ENCODE results near the gene PRIMPOL.
A peak's percentile ranks its signal among the peaks of the same experiment; 100 is the strongest.
"Not testable (repeated sequence)": the region's sequence is repeated elsewhere in the genome, so short reads cannot be mapped to it uniquely, and the experiment has no call there.

Gene PRIMPOL
- total RNA-seq: 23.2 to 28.0 reads per million in 2 donors

GRCh38 chr4:184649026-184649970 is at the start of gene PRIMPOL, which contains the start of gene CASP3:
Gene PRIMPOL, plus strand, starts transcription at chr4:184649738. Its CDS starts 7,403 bp downstream, at chr4:184657141.
Gene CASP3, minus strand, starts transcription at chr4:184649447. Its CDS starts 10,994 bp downstream, at chr4:184638453.
- DNase-seq: peak; percentile 96

GRCh38 chr4:184600982-184601381 is 48.6 kb upstream of the PRIMPOL start:
- DNase-seq: not testable (repeated sequence)

GRCh38 chr4:184602857-184603256 is 46.7 kb upstream of the PRIMPOL start:
- DNase-seq: not testable (repeated sequence)

GRCh38 chr4:184607429-184607828 is 42.1 kb upstream of the PRIMPOL start:
- not testable (repeated sequence) for DNase-seq

GRCh38 chr4:184612074-184612473 is 37.5 kb upstream of the PRIMPOL start:
- no peak for DNase-seq

GRCh38 chr4:184613405-184613804 is 36.1 kb upstream of the PRIMPOL start:
- DNase-seq: no peak

- no peak for DNase-seq
Measured at GRCh38 chr4:184614509-184614908, 35.0 kb upstream of the PRIMPOL start.

GRCh38 chr4:184616168-184616567 is 33.4 kb upstream of the PRIMPOL start:
- not testable (repeated sequence) for DNase-seq

- no peak for DNase-seq
Measured at GRCh38 chr4:184616633-184617551, 32.6 kb upstream of the PRIMPOL start.

- DNase-seq: no peak
Measured at GRCh38 chr4:184617600-184618196, 31.8 kb upstream of the PRIMPOL start.

- no peak for DNase-seq
Measured at GRCh38 chr4:184620212-184620867, 29.2 kb upstream of the PRIMPOL start.

- no peak for DNase-seq
Measured at GRCh38 chr4:184621518-184621917, 28.0 kb upstream of the PRIMPOL start.

- DNase-seq: not testable (repeated sequence)
Measured at GRCh38 chr4:184624504-184624903, 25.0 kb upstream of the PRIMPOL start.

GRCh38 chr4:184624972-184625554 is 24.5 kb upstream of the PRIMPOL start:
- DNase-seq: no peak

- DNase-seq: not testable (repeated sequence)
Measured at GRCh38 chr4:184625783-184626596, 23.5 kb upstream of the PRIMPOL start.

- no peak for DNase-seq
Measured at GRCh38 chr4:184628103-184628502, 21.4 kb upstream of the PRIMPOL start.

- no peak for DNase-seq
Measured at GRCh38 chr4:184632842-184633241, 16.7 kb upstream of the PRIMPOL start.

- DNase-seq: no peak
Measured at GRCh38 chr4:184635381-184635780, 14.2 kb upstream of the PRIMPOL start.

- DNase-seq: no peak
Measured at GRCh38 chr4:184636144-184636543, 13.4 kb upstream of the PRIMPOL start.

GRCh38 chr4:184636897-184637296 is 12.6 kb upstream of the PRIMPOL start:
- DNase-seq: no peak

GRCh38 chr4:184641022-184641421 is 8.5 kb upstream of the PRIMPOL start:
- no peak for DNase-seq
